Fibroblast of lung (primary cell): ENCODE measurements around the gene TMEM175. TPM values are rescaled to one million over a fixed set of nuclear protein-coding genes. Genes with fewer than 3 reads are reported as not detected.

Source experiments
- DNase-seq, 2 donors: peaks; one replicate each; pipeline versions ENCODE4 v3.0.0 to v3.0.0-alpha.2; 2010; ENCODE audit warnings: low read depth in 2 of 2
- H2AFZ ChIP-seq: 2 replicates; pipeline ENCODE4 v1.5.1; 2012; ENCODE audit warnings: low read length, control low read depth, inconsistent platforms
- H3K27ac ChIP-seq: 2 replicates; pipeline ENCODE4 v1.5.1; 2011; ENCODE audit warnings: low read length, control low read depth; ENCODE audit not compliant: insufficient read depth
- H3K27me3 ChIP-seq: 2 replicates; pipeline ENCODE4 v1.5.1; 2011; ENCODE audit warnings: mild to moderate bottlenecking, low read length; ENCODE audit not compliant: control insufficient read depth, insufficient read depth
- H3K36me3 ChIP-seq: 2 replicates; pipeline ENCODE4 v1.5.1; 2011; ENCODE audit warnings: low read length; ENCODE audit not compliant: control insufficient read depth, insufficient read depth
- H3K4me1 ChIP-seq: 2 replicates; pipeline ENCODE4 v1.5.1; 2011; ENCODE audit warnings: low read length; ENCODE audit not compliant: control insufficient read depth, insufficient read depth; ENCODE audit errors: extremely low read depth
- H3K4me2 ChIP-seq: 2 replicates; pipeline ENCODE4 v1.5.1; 2011; ENCODE audit warnings: low read length, control low read depth; ENCODE audit not compliant: insufficient read depth; ENCODE audit errors: extremely low read depth
- H3K4me3 ChIP-seq, 4 experiments: fragments of 200-600 bp in 1 of 4; sonication (generic) in 1 of 4; replicated peaks in 1 of 4; 2 replicates each; pipeline ENCODE4 v1.5.1; 2011 to 2016; ENCODE audit warnings: low read length in 4 of 4, low read depth in 3 of 4, mild to moderate bottlenecking in 3 of 4, control low read depth in 2 of 4, inconsistent platforms in 1 of 4, mixed read lengths in 1 of 4; ENCODE audit not compliant: insufficient read depth in 1 of 4; ENCODE audit errors: control extremely low read depth in 1 of 4
- H3K79me2 ChIP-seq: 2 replicates; pipeline ENCODE4 v1.5.1; 2012; ENCODE audit warnings: mild to moderate bottlenecking, low read length, inconsistent platforms; ENCODE audit not compliant: control insufficient read depth, insufficient read depth
- H3K9ac ChIP-seq: 2 replicates; pipeline ENCODE4 v1.5.1; 2011; ENCODE audit warnings: mild to moderate bottlenecking, low read length, control low read depth; ENCODE audit not compliant: insufficient read depth
- H3K9me3 ChIP-seq: 2 replicates; pipeline ENCODE4 v1.5.1; 2012; ENCODE audit warnings: low read depth, low read length; ENCODE audit not compliant: control insufficient read depth, insufficient read depth
- H4K20me1 ChIP-seq: 2 replicates; pipeline ENCODE4 v1.5.1; 2011; ENCODE audit warnings: low read length; ENCODE audit not compliant: control insufficient read depth, insufficient read depth; ENCODE audit errors: extremely low read depth
- CTCF ChIP-seq, 2 donors: IDR thresholded peaks in 1 of 2; conservative IDR thresholded peaks in 1 of 2; 1 replicate in 1 of 2; 2 replicates in 1 of 2; pipeline ENCODE4 v1.5.1; 2011 to 2012; ENCODE audit warnings: low read length in 2 of 2, control low read depth in 1 of 2, inconsistent platforms in 1 of 2, low read depth in 1 of 2, mild to moderate bottlenecking in 1 of 2
- EZH2 ChIP-seq: IDR thresholded peaks from 2 replicates; pipeline ENCODE4 v1.5.1; 2012; ENCODE audit warnings: low read length, control low read depth, mild to moderate bottlenecking; ENCODE audit errors: missing control alignments
- polyA plus RNA-seq, 2 donors: library from polyadenylated mRNA; depleted of rRNA in 1 of 2; stranded (reverse) in 1 of 2; unstranded in 1 of 2; fragments of >200 nt; gene quantifications; 2 replicates each; pipeline ENCODE4 v1.2.1, GENCODE V29; 2011 to 2012; ENCODE audit warnings: missing spikeins in 1 of 2
- total RNA-seq: library from RNA; depleted of rRNA; stranded (reverse); fragments of >200 nt; gene quantifications from 2 replicates; pipeline ENCODE4 v1.2.1, GENCODE V29; 2014

TMEM175 gene
- total and polyA plus RNA-seq, 2 donors (not counting 1 experiment from before 2014, with no cell fraction given): 16.3 to 23.9 TPM

GRCh38 chr4:951594-952468, 19.6 kb downstream of the TMEM175 start:
- Histone ChIP-seq H3K27me3 (no peaks in the 10 kb centered on the region), H3K4me3 (no peak overlapping the region), H3K27ac (no peak overlapping the region), H3K9ac (no peak overlapping the region), H3K36me3 (peaks cover 2% of the 10 kb centered on the region), H3K4me2 (no peak overlapping the region), H3K79me2 (no peaks in the 10 kb centered on the region), H4K20me1 (no peaks in the 10 kb centered on the region), H3K4me1 (no peaks in the 10 kb centered on the region), H2AFZ (no peak overlapping the region), H3K9me3 (no peaks in the 10 kb centered on the region)
- no peak for TF ChIP-seq CTCF (conservative IDR thresholded peaks at IDR 0.05 in 1 of 2, IDR thresholded peaks at IDR 0.05 in 1 of 2; ENCODE audit: low read depth in 1 of 2, low read length in 2 of 2)
- no peak for TF ChIP-seq EZH2
- DNase-seq: no peak

GRCh38 chr4:952881-953573, 20.8 kb downstream of the TMEM175 start:
- TF ChIP-seq EZH2 (no peak), CTCF (conservative IDR thresholded peaks at IDR 0.05 in 1 of 2, IDR thresholded peaks at IDR 0.05 in 1 of 2; ENCODE audit: low read depth in 1 of 2, low read length in 2 of 2) (no peak)
- Histone ChIP-seq H3K9ac (no peak overlapping the region), H3K79me2 (no peaks in the 10 kb centered on the region), H2AFZ (no peak overlapping the region), H4K20me1 (no peaks in the 10 kb centered on the region), H3K27ac (no peak overlapping the region), H3K4me2 (no peak overlapping the region), H3K9me3 (no peaks in the 10 kb centered on the region), H3K27me3 (no peaks in the 10 kb centered on the region), H3K4me1 (no peaks in the 10 kb centered on the region), H3K36me3 (peaks cover 2% of the 10 kb centered on the region), H3K4me3 (no peak overlapping the region)
- no peak for DNase-seq

- H3K9me3 ChIP-seq: no peaks in the 10 kb centered on the region
- H3K9ac ChIP-seq: no peak overlapping the region
- no peaks in the 10 kb centered on the region for H4K20me1 ChIP-seq
- DNase-seq: no peak
- no peaks in the 10 kb centered on the region for H3K4me1 ChIP-seq
- H3K79me2 ChIP-seq: no peaks in the 10 kb centered on the region
- H2AFZ ChIP-seq: no peak overlapping the region
- TF ChIP-seq EZH2: no peak
- TF ChIP-seq CTCF (conservative IDR thresholded peaks at IDR 0.05 in 1 of 2, IDR thresholded peaks at IDR 0.05 in 1 of 2; ENCODE audit: low read depth in 1 of 2, low read length in 2 of 2): no peak
- H3K27me3 ChIP-seq: no peaks in the 10 kb centered on the region
- H3K4me3 ChIP-seq: no peak overlapping the region
- H3K27ac ChIP-seq: no peak overlapping the region
- H3K36me3 ChIP-seq: peaks cover 2% of the 10 kb centered on the region
- no peak overlapping the region for H3K4me2 ChIP-seq
Measured at GRCh38 chr4:953574-953915, 21.3 kb downstream of the TMEM175 start.
